Lower lobe of right lung (tissue), 2 donors: ENCODE data around the gene HK2. TPM values are rescaled to one million over a fixed set of nuclear protein-coding genes. Genes with fewer than 3 reads are reported as not detected.

Experiments
- ATAC-seq, 2 donors: fragments of 200-7000 bp; cut with Tn5 transposase; one replicate each; pipeline ENCODE4 v1.9.1; 2020 to 2022; ENCODE audit warnings: mild to moderate bottlenecking in 2 of 2, moderate library complexity in 2 of 2
- DNase-seq: peaks from one replicate; pipeline ENCODE4 v3.0.0-alpha.2; 2020
- H3K27ac ChIP-seq: fragments of 200-600 bp; one replicate; pipeline ENCODE4 v1.8.0; 2022
- H3K27me3 ChIP-seq: fragments of 200-600 bp; one replicate; pipeline ENCODE4 v1.8.0; 2022; ENCODE audit warnings: low read depth
- H3K36me3 ChIP-seq: fragments of 200-600 bp; one replicate; pipeline ENCODE4 v1.8.0; 2022; ENCODE audit warnings: mild to moderate bottlenecking
- H3K4me1 ChIP-seq: fragments of 200-600 bp; one replicate; pipeline ENCODE4 v1.8.0; 2022
- H3K4me3 ChIP-seq: fragments of 200-600 bp; one replicate; pipeline ENCODE4 v1.8.0; 2022; ENCODE audit warnings: mild to moderate bottlenecking
- H3K9me3 ChIP-seq: fragments of 200-600 bp; one replicate; pipeline ENCODE4 v1.8.0; 2022
- intact Hi-C: fragments of 100-400 bp; cut with DNase I; formaldehyde crosslinking; loops from one replicate; pipeline ENCODE4 v1.11.0; 2022
- total RNA-seq: library from RNA; stranded (reverse); fragmentation: NEBNext Ultra II Directional; extraction: Animal tissue kit (Norgen Biotek cat#: 25700); gene quantifications from one replicate; pipeline ENCODE4 v1.2.1, GENCODE V29; 2021
- TF ChIP-seq, protein P1 (sequence below): fragments of 200-600 bp; IDR thresholded peaks from one replicate; pipeline ENCODE4 v1.8.0; 2022; ENCODE audit warnings: antibody characterized with exemption, mild to moderate bottlenecking
- donor health status: DM: no; HTN: yes; CAD: no; lungs with severe emphysema.

HK2 gene
- total RNA-seq, 1 donor from 2014 or later, result 86.7 TPM

DNA sequence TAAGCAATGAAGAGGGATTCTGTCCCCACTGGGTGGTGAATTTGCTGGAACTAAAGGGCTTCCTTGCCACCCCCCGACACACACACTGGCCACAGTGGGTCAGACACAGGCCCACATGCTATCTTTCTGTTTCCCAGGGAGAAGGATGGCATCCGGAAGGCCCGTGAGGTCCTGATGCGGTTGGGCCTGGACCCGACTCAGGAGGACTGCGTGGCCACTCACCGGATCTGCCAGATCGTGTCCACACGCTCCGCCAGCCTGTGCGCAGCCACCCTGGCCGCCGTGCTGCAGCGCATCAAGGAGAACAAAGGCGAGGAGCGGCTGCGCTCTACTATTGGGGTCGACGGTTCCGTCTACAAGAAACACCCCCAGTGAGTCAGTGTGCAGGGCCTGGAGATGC, 44.6 kb downstream of the HK2 start:
- TF ChIP-seq, protein P1, sequence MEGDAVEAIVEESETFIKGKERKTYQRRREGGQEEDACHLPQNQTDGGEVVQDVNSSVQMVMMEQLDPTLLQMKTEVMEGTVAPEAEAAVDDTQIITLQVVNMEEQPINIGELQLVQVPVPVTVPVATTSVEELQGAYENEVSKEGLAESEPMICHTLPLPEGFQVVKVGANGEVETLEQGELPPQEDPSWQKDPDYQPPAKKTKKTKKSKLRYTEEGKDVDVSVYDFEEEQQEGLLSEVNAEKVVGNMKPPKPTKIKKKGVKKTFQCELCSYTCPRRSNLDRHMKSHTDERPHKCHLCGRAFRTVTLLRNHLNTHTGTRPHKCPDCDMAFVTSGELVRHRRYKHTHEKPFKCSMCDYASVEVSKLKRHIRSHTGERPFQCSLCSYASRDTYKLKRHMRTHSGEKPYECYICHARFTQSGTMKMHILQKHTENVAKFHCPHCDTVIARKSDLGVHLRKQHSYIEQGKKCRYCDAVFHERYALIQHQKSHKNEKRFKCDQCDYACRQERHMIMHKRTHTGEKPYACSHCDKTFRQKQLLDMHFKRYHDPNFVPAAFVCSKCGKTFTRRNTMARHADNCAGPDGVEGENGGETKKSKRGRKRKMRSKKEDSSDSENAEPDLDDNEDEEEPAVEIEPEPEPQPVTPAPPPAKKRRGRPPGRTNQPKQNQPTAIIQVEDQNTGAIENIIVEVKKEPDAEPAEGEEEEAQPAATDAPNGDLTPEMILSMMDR, result no peak
- no peaks in the 10 kb centered on the region for H3K27me3 ChIP-seq
- ATAC-seq, result no peak
- DNase-seq, result no peak
- no peak overlapping the region for H3K4me3 ChIP-seq
- peaks cover 19% of the 10 kb centered on the region for H3K4me1 ChIP-seq
- peaks cover 69% of the 10 kb centered on the region for H3K36me3 ChIP-seq
- intact Hi-C loops, result no loop called here
- no peaks in the 10 kb centered on the region for H3K9me3 ChIP-seq
- no peak overlapping the region for H3K27ac ChIP-seq

DNA sequence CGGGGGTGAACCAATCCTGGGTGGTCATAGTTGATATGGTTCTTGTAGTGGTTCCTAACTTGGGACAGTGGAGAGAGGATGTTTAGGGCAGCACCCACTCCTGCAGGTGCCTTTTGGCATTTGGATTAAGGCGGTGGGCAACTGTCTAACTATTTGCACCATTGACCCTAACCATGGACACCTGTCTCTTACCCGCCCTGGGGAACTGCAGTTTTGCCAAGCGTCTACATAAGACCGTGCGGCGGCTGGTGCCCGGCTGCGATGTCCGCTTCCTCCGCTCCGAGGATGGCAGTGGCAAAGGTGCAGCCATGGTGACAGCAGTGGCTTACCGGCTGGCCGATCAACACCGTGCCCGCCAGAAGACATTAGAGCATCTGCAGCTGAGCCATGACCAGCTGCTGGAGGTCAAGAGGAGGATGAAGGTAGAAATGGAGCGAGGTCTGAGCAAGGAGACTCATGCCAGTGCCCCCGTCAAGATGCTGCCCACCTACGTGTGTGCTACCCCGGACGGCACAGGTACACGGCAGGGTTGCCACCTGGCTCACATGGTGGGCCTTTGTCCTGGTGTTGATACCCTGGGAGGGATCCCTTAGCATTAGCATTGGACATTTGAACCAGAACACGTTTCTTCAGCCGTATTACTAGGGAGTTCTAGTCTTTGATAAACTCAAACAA, 46.3 kb downstream of the HK2 start:
- Histone ChIP-seq H3K4me3 (no peak overlapping the region), H3K36me3 (peaks cover 86% of the 10 kb centered on the region), H3K27me3 (no peaks in the 10 kb centered on the region), H3K9me3 (no peaks in the 10 kb centered on the region), H3K27ac (no peak overlapping the region), H3K4me1 (peaks cover 12% of the 10 kb centered on the region)
- intact Hi-C loops, result no loop called here
- DNase-seq (no peak), ATAC-seq (no peak)
- TF ChIP-seq, protein P1, result no peak

DNA sequence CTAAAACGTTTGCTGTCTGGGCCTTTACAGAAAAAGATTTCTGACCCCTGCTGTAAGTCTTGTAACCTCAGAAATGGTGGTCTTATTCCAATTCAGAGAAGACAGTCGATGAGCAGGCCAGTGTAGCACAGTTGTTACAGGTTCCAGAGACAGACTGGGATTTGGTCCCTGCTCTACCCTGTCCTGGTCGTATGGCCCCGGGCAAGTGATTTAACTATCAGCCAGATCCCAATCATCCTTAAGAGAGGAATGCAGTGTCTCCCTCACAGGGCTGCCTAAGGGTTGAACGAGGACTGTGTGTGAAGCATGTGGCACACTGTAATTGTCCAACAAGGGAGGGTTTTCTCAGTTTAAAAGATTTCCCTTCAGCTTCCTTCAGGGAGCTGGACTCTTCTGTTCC, 47.2 kb downstream of the HK2 start:
- H3K27ac ChIP-seq, result no peak overlapping the region
- TF ChIP-seq, protein P1, result no peak
- H3K27me3 ChIP-seq, result no peaks in the 10 kb centered on the region
- H3K9me3 ChIP-seq, result no peaks in the 10 kb centered on the region
- DNase-seq (no peak), ATAC-seq (no peak)
- H3K4me3 ChIP-seq, result no peak overlapping the region
- H3K36me3 ChIP-seq, result peaks cover 92% of the 10 kb centered on the region
- peaks cover 2% of the 10 kb centered on the region for H3K4me1 ChIP-seq
- intact Hi-C loops, result no loop called here

DNA sequence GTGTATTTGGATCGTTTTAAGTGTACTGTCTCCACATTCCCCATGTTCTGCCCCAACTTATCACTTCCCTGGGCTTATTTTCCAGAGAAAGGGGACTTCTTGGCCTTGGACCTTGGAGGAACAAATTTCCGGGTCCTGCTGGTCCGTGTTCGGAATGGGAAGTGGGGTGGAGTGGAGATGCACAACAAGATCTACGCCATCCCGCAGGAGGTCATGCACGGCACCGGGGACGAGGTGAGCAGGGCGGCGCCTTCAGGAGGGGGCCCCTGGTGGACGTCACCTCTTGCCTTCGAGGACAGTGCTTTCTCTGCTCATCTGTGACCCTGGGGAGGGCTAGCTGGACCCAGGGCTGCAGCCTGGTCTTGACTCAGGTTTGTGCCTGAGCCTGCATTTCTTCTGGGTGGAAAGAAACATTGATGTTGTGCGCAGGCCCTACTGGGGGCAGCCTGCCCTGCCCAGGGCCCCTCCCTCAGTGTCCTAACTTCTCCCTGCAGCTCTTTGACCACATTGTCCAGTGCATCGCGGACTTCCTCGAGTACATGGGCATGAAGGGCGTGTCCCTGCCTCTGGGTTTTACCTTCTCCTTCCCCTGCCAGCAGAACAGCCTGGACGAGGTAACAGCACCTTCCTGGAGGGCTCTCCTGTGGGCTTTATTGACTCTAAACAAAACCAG, 47.8 kb downstream of the HK2 start:
- ATAC-seq (no peak), DNase-seq (no peak)
- Histone ChIP-seq H3K4me3 (no peak overlapping the region), H3K27me3 (no peaks in the 10 kb centered on the region), H3K36me3 (peaks cover 96% of the 10 kb centered on the region), H3K27ac (no peak overlapping the region), H3K4me1 (no peaks in the 10 kb centered on the region), H3K9me3 (no peaks in the 10 kb centered on the region)
- intact Hi-C loops, result no loop called here
- TF ChIP-seq, protein P1, result no peak

DNA sequence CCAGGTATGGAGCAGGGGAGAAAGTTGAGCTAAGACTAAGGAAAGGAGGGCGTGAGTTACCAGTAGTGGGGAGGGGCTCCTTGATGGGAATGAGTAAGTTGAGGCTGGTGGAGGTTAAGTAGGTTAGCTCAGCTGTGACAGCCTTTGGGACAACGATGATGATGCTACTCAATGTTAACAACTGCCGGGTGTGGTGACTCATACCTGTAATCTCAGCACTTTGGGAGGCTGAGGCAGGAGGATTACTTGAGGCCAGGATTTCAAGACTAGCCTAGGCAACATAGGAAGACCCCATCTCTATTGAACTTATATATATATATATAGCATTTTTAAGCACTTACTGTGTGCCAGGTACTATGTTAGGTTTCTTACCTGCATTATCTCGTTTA, 48.4 kb downstream of the HK2 start:
- H3K4me3 ChIP-seq, result no peak overlapping the region
- intact Hi-C loops, result no loop called here
- no peaks in the 10 kb centered on the region for H3K9me3 ChIP-seq
- H3K27ac ChIP-seq, result no peak overlapping the region
- ATAC-seq, result no peak
- H3K27me3 ChIP-seq, result no peaks in the 10 kb centered on the region
- no peaks in the 10 kb centered on the region for H3K4me1 ChIP-seq
- DNase-seq, result no peak
- H3K36me3 ChIP-seq, result peaks cover 96% of the 10 kb centered on the region
- TF ChIP-seq, protein P1, result no peak
